A673 (cell line): ENCODE results near the gene N4BP2. TPM values are rescaled to one million over a fixed set of nuclear protein-coding genes. Genes with fewer than 3 reads are reported as not detected.
"Not testable (repeated sequence)": the region's sequence is repeated elsewhere in the genome, so short reads cannot be mapped to it uniquely, and the experiment has no call there.

Source experiments
- BruUV-seq: library from RNA; stranded (reverse); fragments of 400-500 nt; replicated peaks from 2 replicates; lab custom pipeline; 2021; lab: Mats Ljungman, UMichigan
- CTCF ChIA-PET: fragments of 300-600 bp; sonication (Branson Sonifier 250); formaldehyde crosslinking; loops from one replicate; lab custom pipeline; 2022; ENCODE audit warnings: antibody characterized with exemption; lab: Charles Lee
- POLR2A ChIA-PET: fragments of 300-600 bp; sonication (Branson Sonifier 250); formaldehyde crosslinking; loops from one replicate; lab custom pipeline; 2022; ENCODE audit warnings: antibody characterized with exemption; ENCODE audit not compliant: low non-redundant PET; lab: Charles Lee
- DNase-seq: peaks from one replicate; pipeline ENCODE4 v3.0.0-alpha.2; 2015; ENCODE audit warnings: low spot score
- H3K27ac ChIP-seq: fragments of 200-600 bp; sonication (generic); 2 replicates; pipeline ENCODE4 v1.5.1; 2016; ENCODE audit warnings: mixed run types, low read depth, mild to moderate bottlenecking, mixed read lengths, antibody characterized with exemption, low read length; ENCODE audit not compliant: poor library complexity, severe bottlenecking
- H3K27me3 ChIP-seq: fragments of 200-600 bp; sonication (generic); replicated peaks from 2 replicates; pipeline ENCODE4 v1.6.1; 2017; ENCODE audit warnings: mixed run types, low read depth, mild to moderate bottlenecking, mixed read lengths, antibody characterized with exemption, low read length; ENCODE audit not compliant: insufficient read depth, poor library complexity
- H3K36me3 ChIP-seq: fragments of 200-600 bp; sonication (generic); 2 replicates; pipeline ENCODE4 v1.6.1; 2016; ENCODE audit warnings: mixed run types, mild to moderate bottlenecking, mixed read lengths, antibody characterized with exemption, low read length; ENCODE audit not compliant: insufficient read depth, poor library complexity, severe bottlenecking
- H3K4me1 ChIP-seq: fragments of 200-600 bp; sonication (generic); 2 replicates; pipeline ENCODE4 v1.6.1; 2017; ENCODE audit warnings: mixed run types, mild to moderate bottlenecking, mixed read lengths, antibody characterized with exemption, low read length; ENCODE audit not compliant: insufficient read depth, poor library complexity, severe bottlenecking
- H3K4me3 ChIP-seq: fragments of 200-600 bp; sonication (generic); 2 replicates; pipeline ENCODE4 v1.5.1; 2016; ENCODE audit warnings: low read depth, mixed run types, mild to moderate bottlenecking, mixed read lengths, low read length; ENCODE audit not compliant: poor library complexity, severe bottlenecking
- H3K9me3 ChIP-seq: fragments of 200-600 bp; sonication (generic); 2 replicates; pipeline ENCODE4 v1.6.1; 2016; ENCODE audit warnings: mixed run types, low read depth, mild to moderate bottlenecking, mixed read lengths, antibody characterized with exemption, low read length; ENCODE audit not compliant: poor library complexity, severe bottlenecking
- CTCF ChIP-seq: fragments of 300-800, 200-600 bp; sonication (generic); conservative IDR thresholded peaks from 2 replicates; pipeline ENCODE4 v1.5.1; 2017; ENCODE audit warnings: low read depth, mild to moderate bottlenecking, antibody characterized with exemption, low read length, moderate library complexity, mixed read lengths
- EZH2 ChIP-seq: fragments of 200-600 bp; sonication (generic); IDR thresholded peaks from 2 replicates; pipeline ENCODE4 v1.6.1; 2017; ENCODE audit warnings: borderline replicate concordance, low read depth, mild to moderate bottlenecking, mixed read lengths, antibody characterized with exemption, low read length; ENCODE audit not compliant: poor library complexity, severe bottlenecking
- intact Hi-C: fragments of 100-400 bp; cut with micrococcal nuclease; formaldehyde crosslinking; loops from one replicate; pipeline ENCODE4 v1.10.0; 2022; ENCODE audit not compliant: unreplicated experiment
- total RNA-seq: library from RNA; stranded (reverse); gene quantifications from 2 replicates; pipeline ENCODE4 v1.2.3, GENCODE V29; 2021

Gene N4BP2
- total RNA-seq, 1 experiment from 2014 or later, result 21.3 TPM

- POLR2A ChIA-PET, result no interaction called here
- Histone ChIP-seq H3K4me1 (no peaks in the 10 kb centered on the region), H3K27me3 (no peaks in the 10 kb centered on the region), H3K4me3 (no peak overlapping the region), H3K27ac (no peak overlapping the region), H3K36me3 (peaks cover 19% of the 10 kb centered on the region), H3K9me3 (no peaks in the 10 kb centered on the region)
- no TSS peak for BruUV-seq
- CTCF ChIA-PET, result no interaction called here
- no peak for DNase-seq
- intact Hi-C loops, result no loop called here
- no peak for TF ChIP-seq EZH2
- no peak for TF ChIP-seq CTCF
These were observed 77.7 kb downstream of the N4BP2 start for GRCh38 chr4:40134206-40134917.

GRCh38 chr4:40136202-40136601 lies 79.6 kb downstream of the N4BP2 start:
- H3K9me3 ChIP-seq, intact Hi-C loops, H3K27me3 ChIP-seq, H3K27ac ChIP-seq, POLR2A ChIA-PET, CTCF ChIA-PET, H3K4me3 ChIP-seq, DNase-seq, H3K4me1 ChIP-seq, BruUV-seq: not testable (repeated sequence)
- H3K36me3 ChIP-seq, result peaks cover 13% of the 10 kb centered on the region

GRCh38 chr4:40140196-40140595 lies 83.5 kb downstream of the N4BP2 start:
- no peaks in the 10 kb centered on the region for H3K4me1 ChIP-seq
- TF ChIP-seq EZH2 (no peak), CTCF (no peak)
- ChIA-PET CTCF (no interaction called here), POLR2A (no interaction called here)
- H3K4me3 ChIP-seq, result no peak overlapping the region
- H3K9me3 ChIP-seq, result no peaks in the 10 kb centered on the region
- BruUV-seq, result no TSS peak
- intact Hi-C loops, result no loop called here
- DNase-seq, result no peak
- H3K36me3 ChIP-seq, result peaks cover 13% of the 10 kb centered on the region
- H3K27ac ChIP-seq, result no peak overlapping the region
- H3K27me3 ChIP-seq, result no peaks in the 10 kb centered on the region

- POLR2A ChIA-PET, BruUV-seq, H3K27me3 ChIP-seq, CTCF ChIA-PET, intact Hi-C loops, DNase-seq, H3K4me1 ChIP-seq, H3K4me3 ChIP-seq, H3K27ac ChIP-seq, H3K9me3 ChIP-seq: not testable (repeated sequence)
- peaks cover 13% of the 10 kb centered on the region for H3K36me3 ChIP-seq
These were observed 83.9 kb downstream of the N4BP2 start for GRCh38 chr4:40140597-40140996.
